ENCODE results near the gene ZNF366.

DNA sequence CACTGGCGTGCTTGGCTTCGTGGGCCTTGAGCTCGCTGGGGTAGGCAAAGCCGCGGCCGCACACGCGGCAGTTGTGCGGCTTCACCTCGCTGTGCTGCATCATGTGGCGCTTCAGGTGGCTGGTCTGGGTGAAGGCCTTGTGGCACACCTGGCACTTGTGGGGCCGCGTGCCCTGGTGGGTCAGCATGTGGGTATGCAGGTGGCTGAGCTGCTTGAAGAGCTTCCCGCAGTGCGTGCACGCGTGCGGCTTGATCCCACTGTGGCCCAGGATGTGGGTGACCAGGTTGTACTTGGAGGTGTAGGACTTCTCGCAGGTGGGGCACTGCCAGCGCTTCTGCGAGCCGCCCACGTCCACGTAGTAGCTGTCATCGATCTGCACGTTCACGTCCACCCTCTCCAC, 46.8 kb downstream of the ZNF366 start:
- TF ChIP-seq, protein P1, sequence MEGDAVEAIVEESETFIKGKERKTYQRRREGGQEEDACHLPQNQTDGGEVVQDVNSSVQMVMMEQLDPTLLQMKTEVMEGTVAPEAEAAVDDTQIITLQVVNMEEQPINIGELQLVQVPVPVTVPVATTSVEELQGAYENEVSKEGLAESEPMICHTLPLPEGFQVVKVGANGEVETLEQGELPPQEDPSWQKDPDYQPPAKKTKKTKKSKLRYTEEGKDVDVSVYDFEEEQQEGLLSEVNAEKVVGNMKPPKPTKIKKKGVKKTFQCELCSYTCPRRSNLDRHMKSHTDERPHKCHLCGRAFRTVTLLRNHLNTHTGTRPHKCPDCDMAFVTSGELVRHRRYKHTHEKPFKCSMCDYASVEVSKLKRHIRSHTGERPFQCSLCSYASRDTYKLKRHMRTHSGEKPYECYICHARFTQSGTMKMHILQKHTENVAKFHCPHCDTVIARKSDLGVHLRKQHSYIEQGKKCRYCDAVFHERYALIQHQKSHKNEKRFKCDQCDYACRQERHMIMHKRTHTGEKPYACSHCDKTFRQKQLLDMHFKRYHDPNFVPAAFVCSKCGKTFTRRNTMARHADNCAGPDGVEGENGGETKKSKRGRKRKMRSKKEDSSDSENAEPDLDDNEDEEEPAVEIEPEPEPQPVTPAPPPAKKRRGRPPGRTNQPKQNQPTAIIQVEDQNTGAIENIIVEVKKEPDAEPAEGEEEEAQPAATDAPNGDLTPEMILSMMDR (optimal IDR thresholded peaks at IDR 0.05 in 1 of 3, IDR thresholded peaks at IDR 0.05 in 1 of 3, conservative IDR thresholded peaks at IDR 0.05 in 1 of 3; ENCODE audit: extremely low read depth in 1 of 3, insufficient read depth in 2 of 3, low read length in 3 of 3), result no peak
- TF ChIP-seq EZH2 (IDR thresholded peaks at IDR 0.05; ENCODE audit: low read length), result no peak

All from keratinocyte (primary cell).